Hypothalamus (tissue), 51 donors: ENCODE measurements around the gene SRL.
"Not testable (repeated sequence)": the region's sequence is repeated elsewhere in the genome, so short reads cannot be mapped to it uniquely, and the experiment has no call there.

Source experiments
- DNase-seq, 51 donors: peaks; one replicate each; lab custom pipeline; 2025; lab: John Stamatoyannopoulos, UW

Gene SRL

GRCh38 chr16:4261557-4262172 is 19.8 kb upstream of the SRL start:
- DNase-seq = no peak

- DNase-seq = no peak
These were observed 18.5 kb upstream of the SRL start for GRCh38 chr16:4260360-4260759.

- DNase-seq = no peak
These were observed 16.0 kb upstream of the SRL start for GRCh38 chr16:4257646-4258556.

- DNase-seq = peak; percentile 57 to 99 (median 96)
These were observed 11.7 kb upstream of the SRL start for GRCh38 chr16:4253394-4254150.

GRCh38 chr16:4253012-4253393 is 11.1 kb upstream of the SRL start:
- DNase-seq = not testable (repeated sequence)

GRCh38 chr16:4249530-4250308 is 7.8 kb upstream of the SRL start:
- no peak for DNase-seq

GRCh38 chr16:4247460-4247784 is 5.5 kb upstream of the SRL start:
- no peak for DNase-seq

GRCh38 chr16:4246777-4247459 is 5.0 kb upstream of the SRL start:
- no peak for DNase-seq

- DNase-seq = no peak
These were observed 3.4 kb upstream of the SRL start for GRCh38 chr16:4245077-4245791.

- DNase-seq = no peak
These were observed 2.6 kb upstream of the SRL start for GRCh38 chr16:4244254-4245076.

GRCh38 chr16:4241258-4241927 is 487 bp downstream of the SRL start:
- DNase-seq = no peak

GRCh38 chr16:4240624-4241023 is 1.3 kb downstream of the SRL start:
- DNase-seq = no peak

- no peak for DNase-seq
These were observed 2.2 kb downstream of the SRL start for GRCh38 chr16:4239682-4240175.

GRCh38 chr16:4239020-4239419 is 2.9 kb downstream of the SRL start:
- no peak for DNase-seq

- DNase-seq = no peak
These were observed 8.4 kb downstream of the SRL start for GRCh38 chr16:4233431-4233830.

GRCh38 chr16:4232541-4233386 is 9.1 kb downstream of the SRL start:
- peak in 1 of 51 donors; percentile 7 for DNase-seq

- no peak for DNase-seq
These were observed 10.0 kb downstream of the SRL start for GRCh38 chr16:4231886-4232285.
